GM18907 (cell line): ENCODE data around the gene KCNAB1.

Experiments
- ATAC-seq: cut with Tn5 transposase; IDR thresholded peaks from one replicate; pipeline ENCODE4 v1.9.1; 2021; ENCODE audit warnings: mild to moderate bottlenecking, moderate library complexity; ENCODE audit not compliant: unreplicated experiment

KCNAB1 gene

DNA sequence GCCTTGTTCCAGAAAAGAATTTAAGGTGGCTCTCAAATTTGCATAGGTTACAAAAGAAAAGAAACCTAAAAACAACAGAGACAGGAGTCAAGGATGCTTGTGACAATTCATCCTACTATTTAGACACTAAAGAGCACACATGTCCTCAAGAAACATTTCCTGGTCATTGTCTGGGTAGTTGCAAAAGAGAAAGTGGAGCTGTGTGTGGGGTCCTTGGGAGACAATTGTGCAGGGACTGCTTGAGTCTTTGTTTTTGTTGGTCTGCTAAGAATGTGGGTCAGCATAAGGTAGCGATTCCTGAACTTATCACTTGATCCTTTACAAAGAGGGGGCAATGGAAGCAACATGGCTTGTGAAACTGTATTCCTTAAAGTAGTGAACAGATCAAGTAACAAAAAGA, 185.3 kb downstream of the KCNAB1 start:
- ATAC-seq = no peak

GRCh38 chr3:156307704-156308103, 187.3 kb downstream of the KCNAB1 start:
- no peak for ATAC-seq

GRCh38 chr3:156311431-156311830, 191.1 kb downstream of the KCNAB1 start:
- ATAC-seq = no peak

DNA sequence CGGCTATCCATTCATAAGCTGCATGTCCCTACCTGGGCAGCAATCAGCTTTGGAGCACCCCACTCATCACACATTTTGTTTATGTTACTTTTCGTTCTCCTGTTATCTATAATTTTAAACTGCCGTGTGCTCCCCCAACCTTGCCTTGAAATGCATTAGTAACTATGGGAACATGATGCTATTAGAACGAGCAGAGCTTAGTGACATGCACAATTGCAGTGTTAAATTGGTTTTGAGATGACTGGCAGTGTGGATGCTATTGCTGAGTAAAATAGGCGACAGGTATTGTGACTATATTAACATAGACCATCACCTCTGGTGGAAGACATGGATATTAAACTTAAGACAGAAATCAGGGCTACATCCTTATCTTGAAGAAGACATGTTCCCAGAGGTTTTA, 191.6 kb downstream of the KCNAB1 start:
- no peak for ATAC-seq

- ATAC-seq = no peak
These were observed 195.7 kb downstream of the KCNAB1 start for GRCh38 chr3:156316076-156316475.

- no peak for ATAC-seq
These were observed 197.2 kb downstream of the KCNAB1 start for GRCh38 chr3:156317462-156318074.

DNA sequence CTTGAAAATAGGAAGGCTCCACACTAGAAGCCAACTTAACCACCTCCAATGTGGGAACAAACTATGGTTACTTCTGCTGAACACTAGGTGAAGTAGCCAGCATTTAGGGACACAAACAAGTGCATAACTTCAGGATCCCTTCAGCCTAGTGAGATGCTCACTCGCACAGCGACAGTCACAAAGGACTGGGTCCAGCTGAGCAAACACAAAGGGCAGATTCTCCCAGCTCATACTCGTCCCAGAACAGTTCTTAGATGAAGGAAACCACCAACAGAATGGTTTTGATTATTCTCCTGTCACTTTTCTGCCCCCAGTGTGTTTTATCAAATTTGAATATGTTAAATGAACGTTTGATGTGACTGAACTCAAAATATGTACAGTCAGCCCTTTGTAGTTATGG, 201.6 kb downstream of the KCNAB1 start:
- no peak for ATAC-seq

DNA sequence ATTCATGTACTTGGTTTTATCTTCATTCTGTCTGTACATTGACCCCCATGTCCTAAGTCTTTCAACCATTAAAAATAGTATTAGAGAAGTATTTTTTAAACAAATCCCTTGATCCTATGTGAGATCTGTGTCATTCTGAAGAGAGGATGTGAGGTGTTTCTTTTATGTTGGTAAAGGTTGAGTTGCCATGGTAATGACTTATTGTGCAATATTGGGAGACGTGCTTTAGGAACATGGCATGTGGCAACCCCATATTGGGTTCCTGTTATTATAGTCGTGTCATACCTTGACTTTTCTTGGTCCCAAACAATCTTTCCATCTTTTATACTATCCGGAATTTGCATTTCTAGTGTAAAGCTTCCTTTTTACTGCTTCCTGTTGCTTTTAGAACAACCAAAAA, 203.1 kb downstream of the KCNAB1 start:
- ATAC-seq = no peak

- ATAC-seq = no peak
These were observed 210.0 kb downstream of the KCNAB1 start for GRCh38 chr3:156330415-156330814.

DNA sequence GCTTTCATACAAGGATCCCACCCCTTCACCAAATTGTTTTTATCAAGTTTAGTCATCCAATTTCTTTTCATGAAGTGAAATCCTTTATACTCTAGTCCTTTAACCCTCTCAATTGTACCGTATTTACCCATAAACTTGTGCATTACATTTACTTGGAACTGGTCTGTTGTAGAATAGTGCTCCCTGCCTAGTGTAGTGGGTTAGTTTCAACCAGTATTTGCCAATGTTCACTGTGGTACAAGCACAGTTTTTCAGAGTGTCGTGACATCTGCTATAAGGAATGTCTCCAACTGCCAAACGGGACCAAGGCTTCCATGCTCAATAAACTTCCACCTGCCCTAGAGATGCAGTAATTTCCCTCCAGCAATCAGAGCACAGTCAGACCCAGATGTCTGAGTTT, 211.9 kb downstream of the KCNAB1 start:
- ATAC-seq = no peak

- no peak for ATAC-seq
These were observed 214.6 kb downstream of the KCNAB1 start for GRCh38 chr3:156334841-156335545.

GRCh38 chr3:156339491-156339890, 219.1 kb downstream of the KCNAB1 start:
- no peak for ATAC-seq

GRCh38 chr3:156341332-156341731, 221.0 kb downstream of the KCNAB1 start:
- no peak for ATAC-seq

DNA sequence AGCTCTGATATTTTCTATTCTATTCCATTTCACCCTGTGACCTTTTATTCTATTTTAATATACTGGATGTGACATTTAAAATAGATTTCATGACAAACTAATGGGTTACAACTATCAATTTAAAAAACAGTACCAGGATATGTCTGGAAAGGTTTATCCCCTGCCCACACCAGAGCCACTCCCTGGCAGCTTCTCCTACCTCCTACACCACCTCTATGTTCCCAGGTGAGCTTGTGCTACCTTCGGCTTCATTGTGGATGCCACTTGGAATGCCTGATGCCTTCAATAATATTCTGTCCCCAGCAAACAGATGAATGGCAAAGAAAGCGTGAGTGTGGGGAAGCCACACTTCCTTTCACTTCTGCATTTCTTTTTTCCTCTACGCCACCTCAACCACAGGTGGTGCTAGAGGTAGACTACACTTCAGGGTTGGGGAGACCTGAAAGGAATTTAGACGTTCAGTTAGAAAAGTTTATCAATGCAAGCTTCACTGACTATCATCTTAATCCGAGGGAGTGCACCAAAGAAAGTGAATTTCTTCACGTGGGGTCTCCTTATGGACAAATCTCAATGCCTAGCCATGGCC, 221.5 kb downstream of the KCNAB1 start:
- ATAC-seq = peak; percentile 95

DNA sequence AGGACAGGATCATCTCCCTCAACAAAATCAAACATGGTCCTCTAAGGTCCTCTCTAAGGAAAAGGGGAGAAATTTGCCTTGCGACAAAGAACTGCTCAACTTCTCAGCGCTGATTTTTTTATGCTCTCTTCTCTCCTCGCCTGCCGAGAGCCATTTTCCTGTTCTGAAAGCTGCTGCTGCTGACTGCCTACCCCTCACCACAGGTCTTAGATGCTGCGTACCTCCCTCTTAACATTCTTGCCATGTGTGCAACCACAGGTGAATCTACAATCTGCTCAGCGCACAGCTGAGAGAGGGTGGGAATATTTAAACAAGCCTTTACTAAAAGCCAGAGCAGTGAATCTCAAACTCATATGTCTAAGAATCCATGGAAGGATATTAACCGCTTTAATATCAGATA, 223.8 kb downstream of the KCNAB1 start:
- no peak for ATAC-seq

DNA sequence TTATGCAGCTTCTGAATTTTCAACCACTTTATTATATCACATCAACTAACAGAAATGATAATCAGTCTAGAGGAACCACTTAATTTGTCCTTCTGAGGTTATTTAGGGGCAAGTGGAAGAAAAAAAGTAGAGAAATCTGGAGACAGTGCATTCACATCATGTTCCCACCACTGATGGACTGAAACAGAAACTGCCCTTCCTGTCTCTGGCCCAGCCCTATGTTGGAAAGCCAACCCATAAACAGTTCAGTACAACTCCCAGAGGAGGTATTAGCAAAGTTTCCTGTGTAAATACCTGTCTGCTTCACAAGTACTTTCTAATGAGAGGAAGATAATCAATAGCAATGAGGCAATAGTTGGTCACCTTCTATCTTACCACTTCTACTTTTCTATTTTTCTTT, 228.7 kb downstream of the KCNAB1 start:
- ATAC-seq = no peak

DNA sequence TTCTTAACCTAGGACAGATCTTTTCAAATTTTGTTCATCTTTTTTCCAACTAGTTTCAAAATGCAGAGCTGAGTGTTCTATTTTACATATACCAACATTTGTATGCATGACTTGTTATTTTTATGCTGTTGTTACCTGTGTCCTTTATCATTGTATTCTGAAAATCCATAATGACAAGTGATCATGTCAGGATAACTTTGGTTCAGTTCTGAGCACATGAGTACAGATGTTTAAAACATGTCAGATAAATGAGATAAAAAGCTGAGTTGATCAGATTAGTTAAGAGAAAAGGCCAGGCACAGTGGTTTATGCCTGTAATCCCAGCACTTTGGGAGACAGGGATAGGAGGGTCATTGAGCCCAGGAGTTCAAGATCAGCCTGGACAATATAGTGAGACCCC, 229.6 kb downstream of the KCNAB1 start:
- no peak for ATAC-seq

DNA sequence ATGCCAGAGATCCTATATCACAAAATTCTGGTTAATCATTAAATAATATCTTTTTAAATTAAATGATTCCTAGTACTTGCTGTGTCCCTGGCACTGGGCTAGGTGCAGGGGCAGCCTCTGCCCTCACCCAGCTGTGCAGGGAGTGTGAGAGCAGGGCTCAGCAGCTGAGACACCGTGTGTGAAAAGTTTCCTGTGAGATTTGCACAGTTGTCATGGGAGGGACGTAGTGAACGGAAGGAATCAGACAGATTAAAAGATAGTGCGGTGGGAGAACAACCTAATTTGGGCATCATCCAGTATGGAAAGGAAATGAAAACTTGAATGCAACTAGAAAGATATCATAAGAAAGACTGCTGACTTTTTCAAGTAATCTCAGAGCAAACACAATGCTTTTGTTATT, 230.4 kb downstream of the KCNAB1 start:
- ATAC-seq = no peak

GRCh38 chr3:156351783-156352182, 231.4 kb downstream of the KCNAB1 start:
- ATAC-seq = no peak

DNA sequence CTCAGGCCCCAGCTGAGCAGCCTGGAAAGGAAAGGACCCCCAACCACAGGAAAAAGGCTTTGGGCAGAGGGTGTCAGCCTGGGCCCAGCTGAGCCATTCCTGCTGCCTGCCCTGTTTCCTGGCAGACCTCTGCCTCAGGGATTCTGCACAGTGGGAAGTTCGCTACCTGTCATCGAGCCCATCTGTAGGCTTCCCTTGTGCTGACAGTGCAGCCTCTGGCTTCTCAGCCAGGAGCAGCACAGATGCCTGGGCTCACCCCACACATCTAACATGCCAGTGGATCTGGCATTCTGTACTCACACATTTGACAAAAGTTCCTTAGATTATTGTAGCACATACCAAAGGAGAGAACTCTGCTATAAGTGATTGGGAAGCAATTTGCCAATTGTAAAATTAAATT, 232.3 kb downstream of the KCNAB1 start:
- ATAC-seq = no peak

DNA sequence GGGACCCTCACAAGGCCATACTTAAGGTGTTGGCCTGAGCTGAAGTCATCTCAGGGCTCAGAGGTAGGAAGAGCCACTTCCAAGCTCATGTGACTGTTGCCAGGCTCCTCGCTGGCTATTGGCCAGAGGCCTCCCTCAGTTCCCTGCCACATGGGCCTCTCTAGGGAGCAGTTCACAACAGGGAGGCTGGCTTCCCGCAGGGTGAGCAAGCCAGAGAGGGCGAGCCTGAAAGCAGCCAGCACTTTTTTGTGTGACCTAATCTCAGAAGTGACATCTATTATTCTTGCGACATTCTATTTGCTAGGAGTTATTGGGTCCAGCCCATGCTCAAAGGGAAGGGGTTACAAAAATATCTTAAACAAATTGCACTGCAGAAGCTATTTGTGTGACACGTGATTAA, 233.2 kb downstream of the KCNAB1 start:
- no peak for ATAC-seq

- no peak for ATAC-seq
These were observed 236.4 kb downstream of the KCNAB1 start for GRCh38 chr3:156356537-156357363.
